SK-N-SH (cell line): ENCODE measurements around the gene NT5DC2. TPM values are rescaled to one million over a fixed set of nuclear protein-coding genes. Genes with fewer than 3 reads are reported as not detected.

Source experiments
- CTCF ChIA-PET: fragments of 300-600, 350-600 bp; formaldehyde crosslinking; extraction: SDS; loops from one replicate; lab custom pipeline; 2021; lab: Yijun Ruan, JAX
- POLR2A ChIA-PET: fragments of 350-600 bp; sonication (Branson Sonifier 250); formaldehyde crosslinking; extraction: SDS; loops from one replicate; lab custom pipeline; 2020; ENCODE audit warnings: antibody characterized with exemption, inconsistent platforms; lab: Yijun Ruan, JAX
- DNase-seq: peaks from one replicate; pipeline ENCODE4 v3.0.0; 2012
- H2AFZ ChIP-seq: fragments of 200-600 bp; sonication (generic); 2 replicates; pipeline ENCODE4 v1.8.1; 2016; ENCODE audit warnings: antibody characterized with exemption, mild to moderate bottlenecking, low read depth
- H3F3A ChIP-seq: fragments of 200-600 bp; sonication (generic); replicated peaks from 2 replicates; pipeline ENCODE3; 2016; ENCODE audit warnings: antibody characterized with exemption, mild to moderate bottlenecking; ENCODE audit not compliant: insufficient read depth
- H3K27ac ChIP-seq, 2 experiments: fragments of 200-500 bp in 1 of 2; fragments of 200-600 bp in 1 of 2; sonication (Bioruptor generic) in 1 of 2; sonication (generic), shearing (Covaris generic) in 1 of 2; 2 replicates each; pipeline versions ENCODE4 v1.5.1 to v1.6.1; 2014 to 2016; ENCODE audit warnings: low read depth in 2 of 2, inconsistent platforms in 1 of 2, low read length in 1 of 2, mild to moderate bottlenecking in 1 of 2, mixed read lengths in 1 of 2
- H3K27me3 ChIP-seq: fragments of 200-600 bp; sonication (generic), shearing (Covaris generic); 2 replicates; pipeline ENCODE4 v1.6.1; 2016; ENCODE audit warnings: mixed run types; ENCODE audit not compliant: insufficient read depth
- H3K36me3 ChIP-seq, 2 experiments: fragments of 200-500 bp in 1 of 2; fragments of 200-600 bp in 1 of 2; sonication (Bioruptor generic) in 1 of 2; sonication (generic) in 1 of 2; replicated peaks in 1 of 2; 2 replicates each; pipeline versions ENCODE3 to v1.5.1; 2014 to 2016; ENCODE audit warnings: low read length in 1 of 2, mild to moderate bottlenecking in 1 of 2; ENCODE audit not compliant: insufficient read depth in 2 of 2, control insufficient read depth in 1 of 2
- H3K4me1 ChIP-seq, 2 experiments: fragments of 200-500 bp in 1 of 2; fragments of 200-600 bp in 1 of 2; sonication (Bioruptor generic) in 1 of 2; sonication (generic), shearing (Covaris generic) in 1 of 2; 2 replicates each; pipeline versions ENCODE4 v1.5.1 to v1.6.1; 2014 to 2016; ENCODE audit warnings: low read depth in 1 of 2, low read length in 1 of 2, mixed run types in 1 of 2; ENCODE audit not compliant: insufficient read depth in 2 of 2, control insufficient read depth in 1 of 2
- H3K4me2 ChIP-seq: fragments of 200-600 bp; sonication (generic), shearing (Covaris generic); 2 replicates; pipeline ENCODE4 v1.6.1; 2017; ENCODE audit warnings: mixed run types
- H3K4me3 ChIP-seq, 2 experiments: fragments of 200-500 bp in 1 of 2; fragments of 200-600 bp in 1 of 2; sonication (Bioruptor generic) in 1 of 2; sonication (generic), shearing (Covaris generic) in 1 of 2; 2 replicates each; pipeline versions ENCODE4 v1.5.1 to v1.8.1; 2014 to 2016; ENCODE audit warnings: low read depth in 2 of 2, inconsistent platforms in 1 of 2, low read length in 1 of 2, mild to moderate bottlenecking in 1 of 2, mixed read lengths in 1 of 2, moderate library complexity in 1 of 2
- H3K79me2 ChIP-seq: fragments of 200-600 bp; sonication (generic); 2 replicates; pipeline ENCODE4 v1.8.1; 2017; ENCODE audit warnings: mild to moderate bottlenecking; ENCODE audit not compliant: insufficient read depth
- H3K9ac ChIP-seq: fragments of 200-600 bp; sonication (generic); 2 replicates; pipeline ENCODE4 v1.6.1; 2017; ENCODE audit warnings: mixed run types
- H3K9me2 ChIP-seq: fragments of 200-600 bp; sonication (generic); 2 replicates; pipeline ENCODE4 v1.6.1; 2017; ENCODE audit warnings: mixed run types
- H3K9me3 ChIP-seq: fragments of 200-600 bp; sonication (generic); 2 replicates; pipeline ENCODE4 v1.6.1; 2017; ENCODE audit warnings: mixed run types, mild to moderate bottlenecking, moderate library complexity
- H4K20me1 ChIP-seq: fragments of 200-600 bp; sonication (generic); 2 replicates; pipeline ENCODE4 v1.6.1; 2017; ENCODE audit warnings: mild to moderate bottlenecking, mixed run types; ENCODE audit not compliant: insufficient read depth
- CHD2 ChIP-seq: fragments of 150-350 bp; IDR thresholded peaks from 2 replicates; pipeline ENCODE4 v1.6.1; 2018; ENCODE audit warnings: low read length; ENCODE audit not compliant: partially characterized antibody
- ELF1 ChIP-seq: IDR thresholded peaks from 2 replicates; pipeline ENCODE4 v1.4.0; 2012
- EP300 ChIP-seq, 2 experiments: IDR thresholded peaks; 2 replicates each; pipeline versions ENCODE4 v1.4.0 to v1.6.1; 2012; ENCODE audit warnings: borderline replicate concordance in 1 of 2, low read depth in 1 of 2, low read length in 1 of 2
- EZH2phosphoT487 ChIP-seq: fragments of 200-600 bp; sonication (generic); IDR thresholded peaks from 2 replicates; pipeline ENCODE4 v1.6.1; 2017; ENCODE audit warnings: low read depth, mixed run types, mild to moderate bottlenecking, antibody characterized with exemption, moderate library complexity, borderline replicate concordance
- FOSL2 ChIP-seq: IDR thresholded peaks from 2 replicates; pipeline ENCODE4 v1.4.0; 2012; ENCODE audit warnings: low read depth, mild to moderate bottlenecking, moderate library complexity, borderline replicate concordance
- FOXJ3 ChIP-seq: sonication (generic); formaldehyde crosslinking; IDR thresholded peaks from 2 replicates; pipeline ENCODE4 v1.5.1; 2020; ENCODE audit warnings: mild to moderate bottlenecking, missing genetic modification reagents
- FOXM1 ChIP-seq: IDR thresholded peaks from 2 replicates; pipeline ENCODE4 v1.4.0; 2012; ENCODE audit warnings: low read depth, mild to moderate bottlenecking
- MEF2A ChIP-seq: IDR thresholded peaks from 2 replicates; pipeline ENCODE4 v1.4.0; 2012; ENCODE audit warnings: low read depth, borderline replicate concordance
- MXI1 ChIP-seq: IDR thresholded peaks from 2 replicates; pipeline ENCODE4 v1.6.1; 2012; ENCODE audit warnings: mild to moderate bottlenecking, low read depth, low read length, improper control_type of control experiment
- NFIC ChIP-seq: IDR thresholded peaks from 2 replicates; pipeline ENCODE4 v1.4.0; 2012; ENCODE audit warnings: borderline replicate concordance
- NRF1 ChIP-seq: IDR thresholded peaks from 2 replicates; pipeline ENCODE4 v1.6.1; 2012; ENCODE audit warnings: low read depth, mild to moderate bottlenecking, low read length
- POLR2AphosphoS5 ChIP-seq: IDR thresholded peaks from 2 replicates; pipeline ENCODE4 v1.6.1; 2012; ENCODE audit warnings: low read depth, low read length
- SMC3 ChIP-seq: IDR thresholded peaks from 2 replicates; pipeline ENCODE4 v1.6.1; 2012; ENCODE audit warnings: low read depth, low read length, improper control_type of control experiment
- YY1 ChIP-seq: IDR thresholded peaks from 2 replicates; pipeline ENCODE4 v1.4.0; 2012; ENCODE audit warnings: low read depth, mild to moderate bottlenecking
- WGBS: methylation state at CpG from one replicate; pipeline ENCODE4 v1.1.6; 2017; ENCODE audit warnings: low lambda C conversion rate; 5-methylcytosine and 5-hydroxymethylcytosine counted together
- polyA plus RNA-seq, 3 experiments: library from polyadenylated mRNA; depleted of rRNA; stranded (reverse); fragments of >200 nt; gene quantifications; 2 replicates each; pipeline ENCODE4 v1.2.3, GENCODE V29; 2012
- TF ChIP-seq, protein P1 (sequence below): fragments of 150-350 bp; IDR thresholded peaks from 2 replicates; pipeline ENCODE4 v1.6.1; 2017; ENCODE audit warnings: antibody characterized with exemption, low read length, low read depth, borderline replicate concordance
- TF ChIP-seq, protein P2 (sequence below): IDR thresholded peaks from 2 replicates; pipeline ENCODE4 v1.4.0; 2012; ENCODE audit warnings: low read depth, borderline replicate concordance
- TF ChIP-seq, protein P3 (sequence below): IDR thresholded peaks from 2 replicates; pipeline ENCODE4; 2012
- TF ChIP-seq, protein P4 (sequence below): IDR thresholded peaks from 2 replicates; pipeline ENCODE4 v1.4.0; 2012; ENCODE audit warnings: low read depth, borderline replicate concordance

The NT5DC2 gene
- polyA plus RNA-seq, 1 of the 3 experiments (the other 2 are of a cell fraction) = 113 TPM

DNA sequence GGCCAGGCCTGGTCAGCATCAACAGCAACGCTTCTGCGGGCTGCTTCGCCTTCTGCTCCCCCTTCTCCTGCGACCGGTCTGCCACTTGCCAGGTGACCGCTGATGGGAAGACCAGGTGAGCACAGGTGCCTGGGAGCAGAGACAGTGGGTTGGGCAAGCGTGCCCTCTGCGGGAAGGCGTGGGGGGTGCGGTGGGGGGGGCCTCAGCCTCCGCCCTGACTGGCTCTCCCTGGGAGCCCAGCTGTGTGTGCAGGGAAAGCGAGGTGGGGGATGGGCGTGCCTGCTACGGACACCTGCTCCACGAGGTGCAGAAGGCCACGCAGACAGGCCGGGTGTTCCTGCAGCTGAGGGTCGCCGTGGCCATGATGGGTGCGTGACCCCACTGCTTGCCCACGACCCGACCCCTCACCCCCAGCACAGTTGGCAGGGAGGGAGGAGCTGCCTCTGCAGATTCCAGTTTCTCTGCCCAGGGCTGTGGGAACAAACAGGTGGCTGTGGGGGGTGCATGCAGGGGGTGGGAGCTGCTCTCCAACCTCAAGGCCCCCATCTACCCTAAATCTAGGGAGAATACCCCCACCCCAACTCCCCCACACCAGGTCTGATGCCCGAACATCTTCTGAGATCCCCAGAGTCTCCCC lies 29.8 kb downstream of the NT5DC2 start:
- Histone ChIP-seq H3F3A (no peaks in the 10 kb centered on the region), H3K27me3 (no peaks in the 10 kb centered on the region), H3K4me3 (no peak overlapping the region), H4K20me1 (no peaks in the 10 kb centered on the region), H3K4me1 (peaks cover 0 to 8% of the 10 kb centered on the region in 2 experiments; a peak in 1 of 4 replicates), H3K9me3 (no peaks in the 10 kb centered on the region), H3K4me2 (no peak overlapping the region), H3K36me3 (no peaks in the 10 kb centered on the region), H3K9me2 (no peaks in the 10 kb centered on the region), H3K27ac (no peak overlapping the region), H3K9ac (no peak overlapping the region), H3K79me2 (no peaks in the 10 kb centered on the region), H2AFZ (no peak overlapping the region)
- WGBS = 81% methylated on average over 8 of the region's 23 CpGs
- ChIA-PET CTCF (interaction anchor here (0.7 to 1.4 kb wide), 2 partner anchors 11 to 14 kb away, joined by 3 to 4 read pairs; no protein-coding TSS in a partner anchor), POLR2A (no interaction called here)
- TF ChIP-seq NRF1 (no peak), FOSL2 (no peak), NFIC (no peak), POLR2AphosphoS5 (no peak)
- no peak for DNase-seq

DNA sequence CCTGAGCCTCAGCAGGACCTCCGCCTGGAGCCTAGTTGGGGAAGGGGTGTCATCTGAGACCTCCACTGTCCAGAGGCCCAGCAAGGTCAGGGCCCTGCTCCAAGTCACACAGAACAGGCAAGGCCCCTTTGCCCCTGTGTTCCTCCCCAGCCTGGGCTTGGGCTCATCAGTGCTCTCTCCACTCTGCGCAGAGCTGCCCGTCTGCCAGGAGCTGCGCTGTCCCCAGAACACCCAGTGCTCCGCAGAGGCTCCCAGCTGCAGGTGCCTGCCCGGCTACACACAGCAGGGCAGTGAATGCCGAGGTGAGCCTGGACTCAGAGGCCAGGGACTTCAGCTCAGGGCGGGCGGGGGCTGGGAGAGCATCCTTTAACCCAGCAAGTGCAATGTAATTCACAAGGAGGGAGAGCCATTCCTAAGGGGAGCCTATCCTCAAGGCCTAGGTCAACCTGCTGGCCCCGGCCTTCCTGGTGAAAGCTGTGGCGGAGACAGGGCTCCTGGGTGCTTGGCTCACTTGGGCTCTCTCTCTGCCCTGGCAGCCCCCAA lies 30.8 kb downstream of the NT5DC2 start:
- no peak for DNase-seq
- 100% methylated on average over 1 of the region's 11 CpGs for WGBS
- no peaks in the 10 kb centered on the region for H3K36me3 ChIP-seq
- H3K79me2 ChIP-seq = no peaks in the 10 kb centered on the region
- peaks cover 0 to 8% of the 10 kb centered on the region in 2 experiments; a peak in 1 of 4 replicates for H3K4me1 ChIP-seq
- H3K27ac ChIP-seq = no peak overlapping the region
- no peaks in the 10 kb centered on the region for H3F3A ChIP-seq
- H3K27me3 ChIP-seq = no peaks in the 10 kb centered on the region
- CTCF ChIA-PET = interaction anchor here (1.4 to 2.3 kb wide), 2 partner anchors 31 to 84 kb away, joined by 3 to 9 read pairs; no protein-coding TSS in a partner anchor
- no peak overlapping the region for H3K9ac ChIP-seq
- no peak overlapping the region for H3K4me3 ChIP-seq
- no peak overlapping the region for H3K4me2 ChIP-seq
- TF ChIP-seq, protein P1, sequence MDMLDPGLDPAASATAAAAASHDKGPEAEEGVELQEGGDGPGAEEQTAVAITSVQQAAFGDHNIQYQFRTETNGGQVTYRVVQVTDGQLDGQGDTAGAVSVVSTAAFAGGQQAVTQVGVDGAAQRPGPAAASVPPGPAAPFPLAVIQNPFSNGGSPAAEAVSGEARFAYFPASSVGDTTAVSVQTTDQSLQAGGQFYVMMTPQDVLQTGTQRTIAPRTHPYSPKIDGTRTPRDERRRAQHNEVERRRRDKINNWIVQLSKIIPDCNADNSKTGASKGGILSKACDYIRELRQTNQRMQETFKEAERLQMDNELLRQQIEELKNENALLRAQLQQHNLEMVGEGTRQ = no peak
- no peak for TF ChIP-seq FOXJ3 (CRISPR knock-in tag)
- no peak for TF ChIP-seq MXI1
- no peak for TF ChIP-seq NFIC
- TF ChIP-seq CHD2 = no peak
- TF ChIP-seq POLR2AphosphoS5 = no peak
- TF ChIP-seq, protein P2, sequence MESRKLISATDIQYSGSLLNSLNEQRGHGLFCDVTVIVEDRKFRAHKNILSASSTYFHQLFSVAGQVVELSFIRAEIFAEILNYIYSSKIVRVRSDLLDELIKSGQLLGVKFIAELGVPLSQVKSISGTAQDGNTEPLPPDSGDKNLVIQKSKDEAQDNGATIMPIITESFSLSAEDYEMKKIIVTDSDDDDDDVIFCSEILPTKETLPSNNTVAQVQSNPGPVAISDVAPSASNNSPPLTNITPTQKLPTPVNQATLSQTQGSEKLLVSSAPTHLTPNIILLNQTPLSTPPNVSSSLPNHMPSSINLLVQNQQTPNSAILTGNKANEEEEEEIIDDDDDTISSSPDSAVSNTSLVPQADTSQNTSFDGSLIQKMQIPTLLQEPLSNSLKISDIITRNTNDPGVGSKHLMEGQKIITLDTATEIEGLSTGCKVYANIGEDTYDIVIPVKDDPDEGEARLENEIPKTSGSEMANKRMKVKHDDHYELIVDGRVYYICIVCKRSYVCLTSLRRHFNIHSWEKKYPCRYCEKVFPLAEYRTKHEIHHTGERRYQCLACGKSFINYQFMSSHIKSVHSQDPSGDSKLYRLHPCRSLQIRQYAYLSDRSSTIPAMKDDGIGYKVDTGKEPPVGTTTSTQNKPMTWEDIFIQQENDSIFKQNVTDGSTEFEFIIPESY = no peak
- no peak for TF ChIP-seq ELF1
- no peak for TF ChIP-seq FOSL2
- no peak for TF ChIP-seq FOXM1
- no peak for TF ChIP-seq YY1
- TF ChIP-seq MEF2A = no peak
- TF ChIP-seq, protein P3, sequence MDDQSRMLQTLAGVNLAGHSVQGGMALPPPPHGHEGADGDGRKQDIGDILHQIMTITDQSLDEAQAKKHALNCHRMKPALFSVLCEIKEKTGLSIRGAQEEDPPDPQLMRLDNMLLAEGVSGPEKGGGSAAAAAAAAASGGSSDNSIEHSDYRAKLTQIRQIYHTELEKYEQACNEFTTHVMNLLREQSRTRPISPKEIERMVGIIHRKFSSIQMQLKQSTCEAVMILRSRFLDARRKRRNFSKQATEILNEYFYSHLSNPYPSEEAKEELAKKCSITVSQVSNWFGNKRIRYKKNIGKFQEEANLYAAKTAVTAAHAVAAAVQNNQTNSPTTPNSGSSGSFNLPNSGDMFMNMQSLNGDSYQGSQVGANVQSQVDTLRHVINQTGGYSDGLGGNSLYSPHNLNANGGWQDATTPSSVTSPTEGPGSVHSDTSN = no peak
- TF ChIP-seq EP300 (IDR thresholded peaks at IDR 0.05; ENCODE audit: borderline replicate concordance in 1 of 2, low read depth in 1 of 2, low read length in 1 of 2) = no peak
- TF ChIP-seq, protein P4, sequence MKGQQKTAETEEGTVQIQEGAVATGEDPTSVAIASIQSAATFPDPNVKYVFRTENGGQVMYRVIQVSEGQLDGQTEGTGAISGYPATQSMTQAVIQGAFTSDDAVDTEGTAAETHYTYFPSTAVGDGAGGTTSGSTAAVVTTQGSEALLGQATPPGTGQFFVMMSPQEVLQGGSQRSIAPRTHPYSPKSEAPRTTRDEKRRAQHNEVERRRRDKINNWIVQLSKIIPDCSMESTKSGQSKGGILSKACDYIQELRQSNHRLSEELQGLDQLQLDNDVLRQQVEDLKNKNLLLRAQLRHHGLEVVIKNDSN = no peak
- no peak for TF ChIP-seq SMC3
- TF ChIP-seq EZH2phosphoT487 = no peak
- TF ChIP-seq, all 33 proteins: peak for 0
- H3K9me2 ChIP-seq = no peaks in the 10 kb centered on the region
- H2AFZ ChIP-seq = no peak overlapping the region
- POLR2A ChIA-PET = interaction anchor here (0.6 kb wide), 1 partner anchor 112 kb away, joined by 4 read pairs; no protein-coding TSS in a partner anchor
- H3K9me3 ChIP-seq = no peaks in the 10 kb centered on the region
- no peaks in the 10 kb centered on the region for H4K20me1 ChIP-seq
